ENCODE results near the gene ANKLE1. TPM values are rescaled to one million over a fixed set of nuclear protein-coding genes. Genes with fewer than 3 reads are reported as not detected.

ANKLE1 gene
- total RNA-seq, 1 experiment from 2014 or later, result 16.5 TPM

DNA sequence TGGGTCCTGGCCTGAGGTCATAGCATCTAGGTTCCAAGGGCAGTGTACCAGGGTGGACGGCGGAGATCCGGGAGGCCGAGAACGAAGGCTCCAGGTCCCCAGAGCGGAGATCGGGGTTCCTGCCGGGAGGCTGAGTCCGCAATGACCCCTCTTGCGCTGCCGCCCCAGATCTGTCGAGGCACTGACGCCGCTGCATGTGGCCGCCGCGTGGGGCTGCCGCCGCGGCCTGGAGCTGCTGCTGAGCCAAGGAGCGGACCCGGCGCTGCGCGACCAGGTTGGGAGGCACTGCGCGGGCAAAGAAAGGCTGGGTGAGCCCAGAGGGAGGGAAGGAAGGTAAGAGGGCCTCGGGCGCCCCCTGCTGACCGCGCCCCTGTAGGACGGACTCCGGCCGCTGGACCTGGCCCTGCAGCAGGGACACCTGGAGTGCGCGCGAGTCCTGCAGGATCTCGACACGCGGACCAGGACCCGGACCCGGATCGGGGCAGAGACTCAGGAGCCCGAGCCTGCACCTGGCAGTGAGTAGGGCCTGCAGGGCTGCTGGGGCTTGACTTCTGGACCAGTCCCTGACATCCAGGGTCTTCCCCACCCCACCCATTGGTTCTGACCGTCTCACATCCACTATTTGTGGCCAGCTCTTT lies 906 bp downstream of the ANKLE1 start:
- Histone ChIP-seq H3K14ac (ENCODE audit: insufficient read depth, low read length) (peak overlapping the region; percentile 75), H2BK120ac (ENCODE audit: low read depth, low read length, poor library complexity, severe bottlenecking) (no peak overlapping the region), H3K79me1 (ENCODE audit: insufficient read depth, low read depth, low read length, poor library complexity, severe bottlenecking) (no peaks in the 10 kb centered on the region), H4K20me1 (ENCODE audit: control insufficient read depth, insufficient read depth, insufficient read length) (peaks cover 4% of the 10 kb centered on the region), H2AFZ (ENCODE audit: low read length) (no peak overlapping the region), H3K4me1 (ENCODE audit: insufficient read depth, low read length) (no peaks in the 10 kb centered on the region), H3K4ac (ENCODE audit: low read depth, low read length) (no peak overlapping the region), H3K79me2 (ENCODE audit: insufficient read depth, low read length) (no peaks in the 10 kb centered on the region), H2BK5ac (ENCODE audit: insufficient read length, low read length) (no peak overlapping the region), H3T11ph (ENCODE audit: low read length) (no peak overlapping the region), H3K27ac (ENCODE audit: insufficient read length, low read depth, low read length) (no peak overlapping the region), H2BK12ac (ENCODE audit: insufficient read length, low read depth, low read length) (no peak overlapping the region), H3K9me3 (ENCODE audit: control insufficient read depth, low read depth, low read length) (no peaks in the 10 kb centered on the region), H3K18ac (ENCODE audit: insufficient read length, low read depth, low read length) (peak overlapping the region; percentile 52), H3K9ac (ENCODE audit: extremely low read depth, insufficient read length, low read length) (no peak overlapping the region), H2BK20ac (ENCODE audit: low read depth, low read length, poor library complexity, severe bottlenecking) (no peak overlapping the region), H3K27me3 (ENCODE audit: insufficient read depth, low read length) (no peaks in the 10 kb centered on the region; the same call in 1 of the 2 replicates), H2BK15ac (ENCODE audit: low read depth, low read length) (no peak overlapping the region), H3K23me2 (ENCODE audit: insufficient read length, low read depth, low read length, poor library complexity, severe bottlenecking) (peaks cover 5% of the 10 kb centered on the region), H3K56ac (ENCODE audit: insufficient read length, low read depth, low read length) (no peak overlapping the region), H4K91ac (ENCODE audit: insufficient read length, low read depth, low read length) (no peak overlapping the region), H3K4me2 (ENCODE audit: insufficient read depth, insufficient read length, low read length) (peak overlapping the region; percentile 50), H2AK5ac (ENCODE audit: insufficient read length, low read length) (no peak overlapping the region), H3K23ac (ENCODE audit: insufficient read length, low read depth, low read length) (no peak overlapping the region), H4K8ac (replicated peaks; ENCODE audit: insufficient read length, low read depth, low read length) (no peak overlapping the region), H4K5ac (ENCODE audit: insufficient read length, low read depth, low read length) (no peak overlapping the region)
- WGBS (ENCODE audit: extremely low coverage, insufficient read length, low lambda C conversion rate), result no CpG with 5 or more reads among the region's 45 CpGs
- TF ChIP-seq, protein P1, sequence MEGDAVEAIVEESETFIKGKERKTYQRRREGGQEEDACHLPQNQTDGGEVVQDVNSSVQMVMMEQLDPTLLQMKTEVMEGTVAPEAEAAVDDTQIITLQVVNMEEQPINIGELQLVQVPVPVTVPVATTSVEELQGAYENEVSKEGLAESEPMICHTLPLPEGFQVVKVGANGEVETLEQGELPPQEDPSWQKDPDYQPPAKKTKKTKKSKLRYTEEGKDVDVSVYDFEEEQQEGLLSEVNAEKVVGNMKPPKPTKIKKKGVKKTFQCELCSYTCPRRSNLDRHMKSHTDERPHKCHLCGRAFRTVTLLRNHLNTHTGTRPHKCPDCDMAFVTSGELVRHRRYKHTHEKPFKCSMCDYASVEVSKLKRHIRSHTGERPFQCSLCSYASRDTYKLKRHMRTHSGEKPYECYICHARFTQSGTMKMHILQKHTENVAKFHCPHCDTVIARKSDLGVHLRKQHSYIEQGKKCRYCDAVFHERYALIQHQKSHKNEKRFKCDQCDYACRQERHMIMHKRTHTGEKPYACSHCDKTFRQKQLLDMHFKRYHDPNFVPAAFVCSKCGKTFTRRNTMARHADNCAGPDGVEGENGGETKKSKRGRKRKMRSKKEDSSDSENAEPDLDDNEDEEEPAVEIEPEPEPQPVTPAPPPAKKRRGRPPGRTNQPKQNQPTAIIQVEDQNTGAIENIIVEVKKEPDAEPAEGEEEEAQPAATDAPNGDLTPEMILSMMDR (conservative IDR thresholded peaks at IDR 0.05), result peak; percentile 97
- H3K9me3 Mint-ChIP-seq, result no peaks in the 10 kb centered on the region; a peak in 1 of 5 replicates
- 0 out of 7 replicates have a peak overlapping the region, but pooled peaks of 1 of the 3 experiments have one; percentile 82 for H3K27ac Mint-ChIP-seq
- peaks cover 4 to 5% of the 10 kb centered on the region in 2 experiments; a peak in 2 of 4 replicates for H3K4me1 Mint-ChIP-seq
- H3K27me3 Mint-ChIP-seq (ENCODE audit: low read depth), result peaks cover 7% of the 10 kb centered on the region
- DNase-seq, result peak; percentile 92
- H3K4me3 Mint-ChIP-seq, result peak overlapping the region; percentile 75 to 90
- H3K36me3 Mint-ChIP-seq (ENCODE audit: insufficient read depth in 1 of 3, low read depth in 3 of 3), result peaks cover 27 to 32% (median 27%) of the 10 kb centered on the region in 3 experiments

All from H9 (cell line).